NCI-H1092 (cell line): ENCODE measurements around the gene CHRM2.

ENCODE experiments used
- DNase-seq: peaks from one replicate; lab custom pipeline; 2025; lab: John Stamatoyannopoulos, UW

The CHRM2 gene

GRCh38 chr7:137025469-137026175, 157.2 kb downstream of the CHRM2 start:
- DNase-seq = no peak

DNA sequence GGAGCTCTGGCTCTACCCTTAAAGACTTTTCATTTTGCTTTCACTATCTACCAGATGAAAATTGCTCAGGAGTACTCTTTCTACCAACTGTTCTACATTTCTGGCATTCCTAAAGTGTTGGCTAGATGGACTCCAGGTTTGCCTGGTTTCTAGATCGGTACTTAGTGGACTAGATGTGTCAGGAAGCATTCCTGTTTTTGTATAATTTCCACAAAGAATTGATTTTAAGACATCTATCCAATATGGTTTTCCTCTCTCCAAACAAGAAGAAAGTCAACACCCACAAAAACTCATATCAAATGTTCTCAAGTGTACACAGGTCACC, 157.7 kb downstream of the CHRM2 start:
- no peak for DNase-seq

GRCh38 chr7:137032436-137032835, 164.0 kb downstream of the CHRM2 start:
- DNase-seq = no peak

- DNase-seq = no peak
These were observed 168.3 kb downstream of the CHRM2 start for GRCh38 chr7:137036768-137037167.

DNA sequence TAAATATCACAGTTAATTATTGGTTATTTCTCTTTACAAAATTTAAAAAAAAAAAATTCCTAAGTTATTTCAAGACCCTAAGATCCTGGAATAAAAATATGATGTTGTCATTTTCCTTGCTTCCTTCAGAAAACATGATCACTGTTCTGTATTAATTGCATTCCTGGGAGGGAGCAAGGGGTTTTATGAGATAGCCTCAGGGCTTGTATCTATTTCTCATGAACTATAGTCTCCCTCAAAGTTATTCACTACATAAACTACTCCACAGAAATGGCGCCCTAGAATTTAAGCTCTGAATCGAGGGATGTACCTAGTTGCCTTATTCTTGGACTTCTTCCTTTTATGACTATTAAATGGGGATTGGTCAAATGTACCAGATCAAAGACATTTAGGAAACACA, 170.3 kb downstream of the CHRM2 start:
- DNase-seq = no peak

DNA sequence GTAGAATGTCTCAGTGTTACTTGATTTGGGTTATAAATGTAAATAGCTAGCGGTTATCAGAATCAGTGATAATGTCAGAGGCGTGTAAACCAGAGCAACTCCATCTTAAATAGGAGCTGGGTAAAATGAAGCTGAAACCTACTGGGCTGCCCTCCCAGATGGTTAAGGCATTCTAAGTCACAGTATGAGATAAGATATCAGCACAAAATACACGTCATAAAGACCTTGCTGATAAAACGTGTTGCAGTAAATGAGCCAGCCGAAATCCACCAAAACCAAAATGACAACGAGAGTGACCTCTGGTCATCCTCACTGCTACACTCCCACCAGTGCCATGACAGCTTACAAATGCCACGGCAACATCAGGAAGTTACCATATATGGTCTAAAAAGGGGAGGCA, 172.3 kb downstream of the CHRM2 start:
- no peak for DNase-seq

DNA sequence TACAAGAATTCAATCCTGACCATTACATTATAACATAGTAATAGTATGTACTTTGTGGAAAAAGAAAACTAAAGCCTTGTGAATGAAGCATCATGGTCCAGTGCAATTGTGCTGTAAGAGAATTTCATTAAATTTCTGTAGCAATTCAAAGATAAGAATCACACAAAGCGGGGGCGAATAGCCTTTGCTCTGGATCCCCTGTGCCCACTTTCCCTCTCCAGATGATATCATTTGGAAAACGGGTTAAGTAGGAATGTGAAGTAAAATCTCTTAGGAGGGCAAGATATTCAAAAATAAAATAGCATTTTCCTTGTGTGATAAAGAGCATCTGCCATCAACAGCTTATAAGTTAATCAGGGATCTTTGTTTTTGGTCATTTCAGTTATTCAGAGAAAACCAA, 177.1 kb downstream of the CHRM2 start:
- DNase-seq = no peak

DNA sequence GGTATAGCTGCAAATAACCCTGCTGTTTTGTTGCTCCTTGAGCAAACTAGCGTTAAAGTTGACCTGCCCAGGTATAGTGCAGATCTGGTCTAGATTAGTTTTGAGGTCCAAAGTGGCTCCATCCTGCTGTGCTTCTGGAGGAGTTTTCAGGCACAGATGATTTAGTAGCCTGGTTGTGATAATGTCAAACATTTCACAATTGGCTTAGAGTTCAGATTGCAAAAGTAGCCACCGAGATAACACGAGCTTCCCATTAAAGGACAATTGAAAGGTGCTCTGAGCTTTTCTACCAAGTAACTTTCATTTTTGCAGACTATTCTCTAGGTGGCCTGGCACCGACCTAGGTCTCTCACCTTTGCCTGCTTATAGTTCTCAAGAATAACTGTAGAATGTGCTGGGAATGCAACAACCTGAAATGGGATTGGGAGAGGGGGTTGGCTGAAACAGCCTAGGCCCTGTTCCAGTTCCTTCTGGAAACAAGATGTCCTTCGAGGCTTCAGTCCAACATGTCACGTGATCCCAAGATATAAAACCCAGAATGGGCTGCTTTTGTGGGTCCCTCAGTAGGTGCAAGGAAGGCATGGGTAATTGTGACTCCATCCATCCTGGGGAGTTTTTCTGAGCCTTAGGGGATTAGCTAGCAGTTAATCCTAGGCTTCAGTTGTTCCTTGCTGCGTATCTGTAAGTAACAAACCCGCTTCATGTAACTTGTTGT, 201.0 kb downstream of the CHRM2 start:
- no peak for DNase-seq
